SK-N-SH (cell line): ENCODE measurements around the gene STEAP3. TPM values are rescaled to one million over a fixed set of nuclear protein-coding genes. Genes with fewer than 3 reads are reported as not detected.
A peak's percentile ranks its signal among the peaks of the same experiment; 100 is the strongest.

Experiments used
- CTCF ChIA-PET: fragments of 300-600, 350-600 bp; formaldehyde crosslinking; extraction: SDS; loops from one replicate; lab custom pipeline; 2021; lab: Yijun Ruan, JAX
- POLR2A ChIA-PET: fragments of 350-600 bp; sonication (Branson Sonifier 250); formaldehyde crosslinking; extraction: SDS; loops from one replicate; lab custom pipeline; 2020; ENCODE audit warnings: antibody characterized with exemption, inconsistent platforms; lab: Yijun Ruan, JAX
- DNase-seq: peaks from one replicate; pipeline ENCODE4 v3.0.0; 2012
- H2AFZ ChIP-seq: fragments of 200-600 bp; sonication (generic); 2 replicates; pipeline ENCODE4 v1.8.1; 2016; ENCODE audit warnings: antibody characterized with exemption, mild to moderate bottlenecking, low read depth
- H3F3A ChIP-seq: fragments of 200-600 bp; sonication (generic); replicated peaks from 2 replicates; pipeline ENCODE3; 2016; ENCODE audit warnings: antibody characterized with exemption, mild to moderate bottlenecking; ENCODE audit not compliant: insufficient read depth
- H3K27ac ChIP-seq, 2 experiments: fragments of 200-500 bp in 1 of 2; fragments of 200-600 bp in 1 of 2; sonication (Bioruptor generic) in 1 of 2; sonication (generic), shearing (Covaris generic) in 1 of 2; 2 replicates each; pipeline versions ENCODE4 v1.5.1 to v1.6.1; 2014 to 2016; ENCODE audit warnings: low read depth in 2 of 2, inconsistent platforms in 1 of 2, low read length in 1 of 2, mild to moderate bottlenecking in 1 of 2, mixed read lengths in 1 of 2
- H3K27me3 ChIP-seq: fragments of 200-600 bp; sonication (generic), shearing (Covaris generic); 2 replicates; pipeline ENCODE4 v1.6.1; 2016; ENCODE audit warnings: mixed run types; ENCODE audit not compliant: insufficient read depth
- H3K36me3 ChIP-seq, 2 experiments: fragments of 200-500 bp in 1 of 2; fragments of 200-600 bp in 1 of 2; sonication (Bioruptor generic) in 1 of 2; sonication (generic) in 1 of 2; replicated peaks in 1 of 2; 2 replicates each; pipeline versions ENCODE3 to v1.5.1; 2014 to 2016; ENCODE audit warnings: low read length in 1 of 2, mild to moderate bottlenecking in 1 of 2; ENCODE audit not compliant: insufficient read depth in 2 of 2, control insufficient read depth in 1 of 2
- H3K4me1 ChIP-seq, 2 experiments: fragments of 200-500 bp in 1 of 2; fragments of 200-600 bp in 1 of 2; sonication (Bioruptor generic) in 1 of 2; sonication (generic), shearing (Covaris generic) in 1 of 2; 2 replicates each; pipeline versions ENCODE4 v1.5.1 to v1.6.1; 2014 to 2016; ENCODE audit warnings: low read depth in 1 of 2, low read length in 1 of 2, mixed run types in 1 of 2; ENCODE audit not compliant: insufficient read depth in 2 of 2, control insufficient read depth in 1 of 2
- H3K4me2 ChIP-seq: fragments of 200-600 bp; sonication (generic), shearing (Covaris generic); 2 replicates; pipeline ENCODE4 v1.6.1; 2017; ENCODE audit warnings: mixed run types
- H3K4me3 ChIP-seq, 2 experiments: fragments of 200-500 bp in 1 of 2; fragments of 200-600 bp in 1 of 2; sonication (Bioruptor generic) in 1 of 2; sonication (generic), shearing (Covaris generic) in 1 of 2; 2 replicates each; pipeline versions ENCODE4 v1.5.1 to v1.8.1; 2014 to 2016; ENCODE audit warnings: low read depth in 2 of 2, inconsistent platforms in 1 of 2, low read length in 1 of 2, mild to moderate bottlenecking in 1 of 2, mixed read lengths in 1 of 2, moderate library complexity in 1 of 2
- H3K79me2 ChIP-seq: fragments of 200-600 bp; sonication (generic); 2 replicates; pipeline ENCODE4 v1.8.1; 2017; ENCODE audit warnings: mild to moderate bottlenecking; ENCODE audit not compliant: insufficient read depth
- H3K9ac ChIP-seq: fragments of 200-600 bp; sonication (generic); 2 replicates; pipeline ENCODE4 v1.6.1; 2017; ENCODE audit warnings: mixed run types
- H3K9me2 ChIP-seq: fragments of 200-600 bp; sonication (generic); 2 replicates; pipeline ENCODE4 v1.6.1; 2017; ENCODE audit warnings: mixed run types
- H3K9me3 ChIP-seq: fragments of 200-600 bp; sonication (generic); 2 replicates; pipeline ENCODE4 v1.6.1; 2017; ENCODE audit warnings: mixed run types, mild to moderate bottlenecking, moderate library complexity
- H4K20me1 ChIP-seq: fragments of 200-600 bp; sonication (generic); 2 replicates; pipeline ENCODE4 v1.6.1; 2017; ENCODE audit warnings: mild to moderate bottlenecking, mixed run types; ENCODE audit not compliant: insufficient read depth
- CHD2 ChIP-seq: fragments of 150-350 bp; IDR thresholded peaks from 2 replicates; pipeline ENCODE4 v1.6.1; 2018; ENCODE audit warnings: low read length; ENCODE audit not compliant: partially characterized antibody
- ELF1 ChIP-seq: IDR thresholded peaks from 2 replicates; pipeline ENCODE4 v1.4.0; 2012
- EZH2phosphoT487 ChIP-seq: fragments of 200-600 bp; sonication (generic); IDR thresholded peaks from 2 replicates; pipeline ENCODE4 v1.6.1; 2017; ENCODE audit warnings: low read depth, mixed run types, mild to moderate bottlenecking, antibody characterized with exemption, moderate library complexity, borderline replicate concordance
- FOXM1 ChIP-seq: IDR thresholded peaks from 2 replicates; pipeline ENCODE4 v1.4.0; 2012; ENCODE audit warnings: low read depth, mild to moderate bottlenecking
- GATA2 ChIP-seq: sonication (generic); formaldehyde crosslinking; IDR thresholded peaks from 2 replicates; pipeline ENCODE4 v1.5.0; 2020; ENCODE audit warnings: mild to moderate bottlenecking, missing genetic modification reagents
- IRF3 ChIP-seq: fragments of 150-350 bp; IDR thresholded peaks from 2 replicates; pipeline ENCODE4 v1.6.1; 2016; ENCODE audit warnings: mild to moderate bottlenecking, low read depth, low read length
- MXI1 ChIP-seq: IDR thresholded peaks from 2 replicates; pipeline ENCODE4 v1.6.1; 2012; ENCODE audit warnings: mild to moderate bottlenecking, low read depth, low read length, improper control_type of control experiment
- NFIC ChIP-seq: IDR thresholded peaks from 2 replicates; pipeline ENCODE4 v1.4.0; 2012; ENCODE audit warnings: borderline replicate concordance
- RAD21 ChIP-seq: IDR thresholded peaks from 2 replicates; pipeline ENCODE4 v1.6.1; 2012; ENCODE audit warnings: mild to moderate bottlenecking, low read length
- RCOR1 ChIP-seq: fragments of 150-350 bp; IDR thresholded peaks from 2 replicates; pipeline ENCODE4 v1.6.1; 2017; ENCODE audit warnings: antibody characterized with exemption, low read length
- RFX5 ChIP-seq: IDR thresholded peaks from 2 replicates; pipeline ENCODE4 v1.6.1; 2012; ENCODE audit warnings: mild to moderate bottlenecking, improper control_type of control experiment, low read length
- SIN3A ChIP-seq: IDR thresholded peaks from 2 replicates; pipeline ENCODE4 v1.6.1; 2012; ENCODE audit warnings: low read depth, mild to moderate bottlenecking, low read length, moderate library complexity, borderline replicate concordance
- SMC3 ChIP-seq: IDR thresholded peaks from 2 replicates; pipeline ENCODE4 v1.6.1; 2012; ENCODE audit warnings: low read depth, low read length, improper control_type of control experiment
- TAF1 ChIP-seq: IDR thresholded peaks from 2 replicates; pipeline ENCODE4 v1.6.1; 2012; ENCODE audit warnings: low read depth, mild to moderate bottlenecking, low read length, moderate library complexity, borderline replicate concordance
- TCF12 ChIP-seq: IDR thresholded peaks from 2 replicates; pipeline ENCODE4 v1.4.0; 2012
- TEAD4 ChIP-seq: IDR thresholded peaks from 2 replicates; pipeline ENCODE4 v1.4.0; 2012; ENCODE audit warnings: mild to moderate bottlenecking, borderline replicate concordance; ENCODE audit not compliant: insufficient read depth
- YY1 ChIP-seq: IDR thresholded peaks from 2 replicates; pipeline ENCODE4 v1.4.0; 2012; ENCODE audit warnings: low read depth, mild to moderate bottlenecking
- WGBS: methylation state at CpG from one replicate; pipeline ENCODE4 v1.1.6; 2017; ENCODE audit warnings: low lambda C conversion rate; 5-methylcytosine and 5-hydroxymethylcytosine counted together
- polyA plus RNA-seq, 3 experiments: library from polyadenylated mRNA; depleted of rRNA; stranded (reverse); fragments of >200 nt; gene quantifications; 2 replicates each; pipeline ENCODE4 v1.2.3, GENCODE V29; 2012
- TF ChIP-seq, protein P1 (sequence below): IDR thresholded peaks from 2 replicates; pipeline ENCODE4 v1.4.0; 2012; ENCODE audit warnings: low read depth, borderline replicate concordance
- TF ChIP-seq, protein P2 (sequence below): IDR thresholded peaks from 2 replicates; pipeline ENCODE4; 2012
- TF ChIP-seq, protein P3 (sequence below): fragments of 150-350 bp; IDR thresholded peaks from 2 replicates; pipeline ENCODE4 v1.6.1; 2017; ENCODE audit warnings: antibody characterized with exemption, low read length, low read depth, borderline replicate concordance
- TF ChIP-seq, protein P4 (sequence below): IDR thresholded peaks from 2 replicates; pipeline ENCODE4 v1.6.1; 2012; ENCODE audit warnings: mild to moderate bottlenecking, low read depth, low read length, moderate library complexity

STEAP3 gene
- polyA plus RNA-seq, 1 of the 3 experiments (the other 2 are of a cell fraction): 30.6 TPM

DNA sequence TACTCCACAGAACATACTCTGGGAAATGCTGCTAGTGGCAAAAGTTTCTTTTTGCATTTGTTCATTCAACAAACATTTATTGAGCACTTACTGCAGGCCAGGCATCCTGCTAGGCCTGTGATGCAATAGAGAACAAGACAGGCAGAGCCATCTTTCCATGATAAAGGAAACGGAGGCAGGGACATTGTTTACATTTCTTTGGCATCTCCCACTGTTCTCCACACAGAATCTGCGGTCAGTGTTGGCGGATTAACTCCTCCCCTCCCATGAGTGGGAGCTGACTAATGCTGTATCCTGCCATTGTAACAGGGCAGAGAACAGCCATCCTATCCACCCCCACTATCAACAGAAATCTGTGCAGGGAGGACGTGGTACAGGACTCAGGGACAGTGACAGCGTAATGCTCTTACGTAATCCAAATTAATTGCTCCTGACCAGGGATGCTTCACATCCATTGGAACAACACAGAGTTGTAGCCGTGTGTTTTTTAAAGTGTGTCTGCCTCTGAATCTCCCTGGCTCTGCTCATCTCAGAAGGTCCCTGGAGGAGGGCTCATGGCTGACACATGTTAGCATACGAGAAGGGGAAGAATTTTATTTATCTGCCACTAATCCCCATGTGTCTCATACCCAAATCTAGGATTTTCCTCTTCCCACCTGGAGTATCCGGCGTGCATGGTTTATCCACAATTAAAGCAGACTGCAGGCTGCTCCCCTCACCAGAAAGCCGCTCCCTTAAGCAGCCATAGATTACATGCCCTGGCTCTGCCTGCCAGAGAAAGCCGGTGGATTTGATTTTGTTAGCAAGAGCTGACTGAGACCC, 32.3 kb downstream of the STEAP3 start:
- H3K4me2 ChIP-seq: peak overlapping the region; percentile 56; the same call in 1 of the 2 replicates
- H3K27me3 ChIP-seq: no peaks in the 10 kb centered on the region
- ChIA-PET CTCF (interaction anchor here (0.9 to 1.7 kb wide), 4 partner anchors 9 to 243 kb away, joined by 3 to 5 read pairs (median 3); no protein-coding TSS in a partner anchor), POLR2A (interaction anchor here (0.8 kb wide), 1 partner anchor 15 kb away, joined by 3 read pairs; no protein-coding TSS in a partner anchor)
- H3K9me3 ChIP-seq: no peaks in the 10 kb centered on the region
- H3K27ac ChIP-seq: peak overlapping the region; percentile 62 to 86
- DNase-seq: peak; percentile 78
- peak overlapping the region; percentile 1; the same call in 1 of the 2 replicates for H3K9ac ChIP-seq
- no peaks in the 10 kb centered on the region for H4K20me1 ChIP-seq
- H3K36me3 ChIP-seq: no peaks in the 10 kb centered on the region
- H3K4me1 ChIP-seq: peaks cover 19 to 33% of the 10 kb centered on the region in 2 experiments
- peak overlapping the region; percentile 42 for H2AFZ ChIP-seq
- no peaks in the 10 kb centered on the region for H3K79me2 ChIP-seq
- no peaks in the 10 kb centered on the region for H3K9me2 ChIP-seq
- no peak overlapping the region; a peak in 1 of 4 replicates for H3K4me3 ChIP-seq
- WGBS: 18% methylated on average over 12 of the region's 12 CpGs
- peaks cover 38% of the 10 kb centered on the region for H3F3A ChIP-seq
- 0 out of 2 replicates have a peak, but pooled peaks have one; percentile 5 for TF ChIP-seq TAF1
- no peak for TF ChIP-seq SMC3
- peak; percentile 81 for TF ChIP-seq GATA2 (CRISPR knock-in tag)
- TF ChIP-seq TCF12: peak; percentile 72
- TF ChIP-seq, protein P1, sequence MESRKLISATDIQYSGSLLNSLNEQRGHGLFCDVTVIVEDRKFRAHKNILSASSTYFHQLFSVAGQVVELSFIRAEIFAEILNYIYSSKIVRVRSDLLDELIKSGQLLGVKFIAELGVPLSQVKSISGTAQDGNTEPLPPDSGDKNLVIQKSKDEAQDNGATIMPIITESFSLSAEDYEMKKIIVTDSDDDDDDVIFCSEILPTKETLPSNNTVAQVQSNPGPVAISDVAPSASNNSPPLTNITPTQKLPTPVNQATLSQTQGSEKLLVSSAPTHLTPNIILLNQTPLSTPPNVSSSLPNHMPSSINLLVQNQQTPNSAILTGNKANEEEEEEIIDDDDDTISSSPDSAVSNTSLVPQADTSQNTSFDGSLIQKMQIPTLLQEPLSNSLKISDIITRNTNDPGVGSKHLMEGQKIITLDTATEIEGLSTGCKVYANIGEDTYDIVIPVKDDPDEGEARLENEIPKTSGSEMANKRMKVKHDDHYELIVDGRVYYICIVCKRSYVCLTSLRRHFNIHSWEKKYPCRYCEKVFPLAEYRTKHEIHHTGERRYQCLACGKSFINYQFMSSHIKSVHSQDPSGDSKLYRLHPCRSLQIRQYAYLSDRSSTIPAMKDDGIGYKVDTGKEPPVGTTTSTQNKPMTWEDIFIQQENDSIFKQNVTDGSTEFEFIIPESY: peak; percentile 65; the same call in 1 of the 2 replicates
- no peak for TF ChIP-seq EZH2phosphoT487
- TF ChIP-seq CHD2: peak; percentile 66
- TF ChIP-seq RAD21: no peak
- TF ChIP-seq YY1: 0 out of 2 replicates have a peak, but pooled peaks have one; percentile 2
- TF ChIP-seq, protein P2, sequence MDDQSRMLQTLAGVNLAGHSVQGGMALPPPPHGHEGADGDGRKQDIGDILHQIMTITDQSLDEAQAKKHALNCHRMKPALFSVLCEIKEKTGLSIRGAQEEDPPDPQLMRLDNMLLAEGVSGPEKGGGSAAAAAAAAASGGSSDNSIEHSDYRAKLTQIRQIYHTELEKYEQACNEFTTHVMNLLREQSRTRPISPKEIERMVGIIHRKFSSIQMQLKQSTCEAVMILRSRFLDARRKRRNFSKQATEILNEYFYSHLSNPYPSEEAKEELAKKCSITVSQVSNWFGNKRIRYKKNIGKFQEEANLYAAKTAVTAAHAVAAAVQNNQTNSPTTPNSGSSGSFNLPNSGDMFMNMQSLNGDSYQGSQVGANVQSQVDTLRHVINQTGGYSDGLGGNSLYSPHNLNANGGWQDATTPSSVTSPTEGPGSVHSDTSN: peak; percentile 66
- TF ChIP-seq FOXM1: no peak
- no peak for TF ChIP-seq TEAD4
- TF ChIP-seq SIN3A: peak; percentile 12; the same call in 1 of the 2 replicates
- TF ChIP-seq, protein P3, sequence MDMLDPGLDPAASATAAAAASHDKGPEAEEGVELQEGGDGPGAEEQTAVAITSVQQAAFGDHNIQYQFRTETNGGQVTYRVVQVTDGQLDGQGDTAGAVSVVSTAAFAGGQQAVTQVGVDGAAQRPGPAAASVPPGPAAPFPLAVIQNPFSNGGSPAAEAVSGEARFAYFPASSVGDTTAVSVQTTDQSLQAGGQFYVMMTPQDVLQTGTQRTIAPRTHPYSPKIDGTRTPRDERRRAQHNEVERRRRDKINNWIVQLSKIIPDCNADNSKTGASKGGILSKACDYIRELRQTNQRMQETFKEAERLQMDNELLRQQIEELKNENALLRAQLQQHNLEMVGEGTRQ: no peak
- TF ChIP-seq RCOR1: no peak
- no peak for TF ChIP-seq IRF3
- TF ChIP-seq MXI1: no peak
- TF ChIP-seq, protein P4, sequence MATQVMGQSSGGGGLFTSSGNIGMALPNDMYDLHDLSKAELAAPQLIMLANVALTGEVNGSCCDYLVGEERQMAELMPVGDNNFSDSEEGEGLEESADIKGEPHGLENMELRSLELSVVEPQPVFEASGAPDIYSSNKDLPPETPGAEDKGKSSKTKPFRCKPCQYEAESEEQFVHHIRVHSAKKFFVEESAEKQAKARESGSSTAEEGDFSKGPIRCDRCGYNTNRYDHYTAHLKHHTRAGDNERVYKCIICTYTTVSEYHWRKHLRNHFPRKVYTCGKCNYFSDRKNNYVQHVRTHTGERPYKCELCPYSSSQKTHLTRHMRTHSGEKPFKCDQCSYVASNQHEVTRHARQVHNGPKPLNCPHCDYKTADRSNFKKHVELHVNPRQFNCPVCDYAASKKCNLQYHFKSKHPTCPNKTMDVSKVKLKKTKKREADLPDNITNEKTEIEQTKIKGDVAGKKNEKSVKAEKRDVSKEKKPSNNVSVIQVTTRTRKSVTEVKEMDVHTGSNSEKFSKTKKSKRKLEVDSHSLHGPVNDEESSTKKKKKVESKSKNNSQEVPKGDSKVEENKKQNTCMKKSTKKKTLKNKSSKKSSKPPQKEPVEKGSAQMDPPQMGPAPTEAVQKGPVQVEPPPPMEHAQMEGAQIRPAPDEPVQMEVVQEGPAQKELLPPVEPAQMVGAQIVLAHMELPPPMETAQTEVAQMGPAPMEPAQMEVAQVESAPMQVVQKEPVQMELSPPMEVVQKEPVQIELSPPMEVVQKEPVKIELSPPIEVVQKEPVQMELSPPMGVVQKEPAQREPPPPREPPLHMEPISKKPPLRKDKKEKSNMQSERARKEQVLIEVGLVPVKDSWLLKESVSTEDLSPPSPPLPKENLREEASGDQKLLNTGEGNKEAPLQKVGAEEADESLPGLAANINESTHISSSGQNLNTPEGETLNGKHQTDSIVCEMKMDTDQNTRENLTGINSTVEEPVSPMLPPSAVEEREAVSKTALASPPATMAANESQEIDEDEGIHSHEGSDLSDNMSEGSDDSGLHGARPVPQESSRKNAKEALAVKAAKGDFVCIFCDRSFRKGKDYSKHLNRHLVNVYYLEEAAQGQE: no peak
- TF ChIP-seq RFX5: no peak
- TF ChIP-seq NFIC: peak; percentile 76; the same call in 1 of the 2 replicates
- no peak for TF ChIP-seq ELF1
